Measurements from ENCODE around the gene AGT.
A peak's percentile ranks its signal among the peaks of the same experiment; 100 is the strongest.
"Not testable (repeated sequence)": the region's sequence is repeated elsewhere in the genome, so short reads cannot be mapped to it uniquely, and the experiment has no call there.

Gene AGT

GRCh38 chr1:230706887-230707731 is 6.8 kb downstream of the AGT start:
- no peak for DNase-seq

- DNase-seq = no peak
These were observed 7.8 kb downstream of the AGT start for GRCh38 chr1:230706020-230706699.

- no peak for DNase-seq
These were observed 8.5 kb downstream of the AGT start for GRCh38 chr1:230705289-230706019.

- no peak for DNase-seq
These were observed 9.1 kb downstream of the AGT start for GRCh38 chr1:230704830-230705229.

GRCh38 chr1:230703679-230704385 is 10.1 kb downstream of the AGT start:
- no peak for DNase-seq

GRCh38 chr1:230702934-230703678 is 10.8 kb downstream of the AGT start:
- DNase-seq = no peak

GRCh38 chr1:230701895-230702768 is 11.8 kb downstream of the AGT start:
- DNase-seq = no peak

- DNase-seq = no peak
These were observed 12.5 kb downstream of the AGT start for GRCh38 chr1:230701434-230701833.

- no peak for DNase-seq
These were observed 13.8 kb downstream of the AGT start for GRCh38 chr1:230700132-230700531.

- DNase-seq = no peak
These were observed 14.2 kb downstream of the AGT start for GRCh38 chr1:230699716-230700115.

GRCh38 chr1:230698964-230699363 is 15.0 kb downstream of the AGT start:
- DNase-seq = not testable (repeated sequence)

- DNase-seq = no peak
These were observed 15.8 kb downstream of the AGT start for GRCh38 chr1:230698130-230698529.

- DNase-seq = no peak
These were observed 17.0 kb downstream of the AGT start for GRCh38 chr1:230696722-230697437.

- DNase-seq = no peak
These were observed 17.7 kb downstream of the AGT start for GRCh38 chr1:230696218-230696617.

- DNase-seq = no peak
These were observed 18.9 kb downstream of the AGT start for GRCh38 chr1:230694991-230695390.

GRCh38 chr1:230694464-230694863 is 19.5 kb downstream of the AGT start:
- no peak for DNase-seq

- DNase-seq = no peak
These were observed 20.1 kb downstream of the AGT start for GRCh38 chr1:230693777-230694176.

GRCh38 chr1:230693221-230693620 is 20.7 kb downstream of the AGT start:
- DNase-seq = no peak

GRCh38 chr1:230691615-230692014 is 22.3 kb downstream of the AGT start:
- DNase-seq = peak; percentile 74

- DNase-seq = no peak
These were observed 23.8 kb downstream of the AGT start for GRCh38 chr1:230690101-230690500.

- no peak for DNase-seq
These were observed 27.2 kb downstream of the AGT start for GRCh38 chr1:230686747-230687146.
